Suprapubic skin (tissue), 3 donors: ENCODE data around the gene SPACA7.

ENCODE experiments used
- POLR2A ChIP-seq, 2 donors: fragments of 450-650 bp; IDR thresholded peaks; one replicate each; pipeline ENCODE4 v1.6.1; 2017; ENCODE audit warnings: antibody characterized with exemption in 2 of 2, mild to moderate bottlenecking in 2 of 2, moderate library complexity in 2 of 2
- TF ChIP-seq, protein P1 (sequence below), 2 donors: fragments of 200-600 bp in 1 of 2; fragments of 450-650 bp in 1 of 2; sonication (generic) in 1 of 2; IDR thresholded peaks; one replicate each; pipeline ENCODE4 v1.5.1; 2016 to 2019; ENCODE audit warnings: antibody characterized with exemption in 2 of 2, mild to moderate bottlenecking in 1 of 2, moderate library complexity in 1 of 2

DNA sequence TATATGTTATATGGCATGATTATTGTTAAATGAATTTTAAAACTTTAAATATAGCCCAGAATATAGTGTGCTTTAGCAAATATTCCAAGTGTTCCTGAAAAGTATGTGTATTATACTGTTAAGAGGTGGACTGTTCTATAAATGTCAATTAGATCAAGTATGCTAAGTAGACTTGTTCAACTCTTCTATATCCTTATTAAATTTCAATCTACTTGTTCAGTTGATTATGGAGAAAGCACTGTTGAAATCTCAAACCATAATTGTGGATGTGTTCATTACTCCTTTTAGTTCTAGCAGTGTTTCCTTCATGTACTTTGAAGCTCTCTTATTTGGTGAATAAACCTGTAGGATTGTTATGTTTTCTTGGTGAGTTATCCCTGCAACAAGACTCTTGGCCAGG, 52.5 kb downstream of the SPACA7 start:
- no peak for TF ChIP-seq POLR2A (IDR thresholded peaks at IDR 0.05)
- TF ChIP-seq, protein P1, sequence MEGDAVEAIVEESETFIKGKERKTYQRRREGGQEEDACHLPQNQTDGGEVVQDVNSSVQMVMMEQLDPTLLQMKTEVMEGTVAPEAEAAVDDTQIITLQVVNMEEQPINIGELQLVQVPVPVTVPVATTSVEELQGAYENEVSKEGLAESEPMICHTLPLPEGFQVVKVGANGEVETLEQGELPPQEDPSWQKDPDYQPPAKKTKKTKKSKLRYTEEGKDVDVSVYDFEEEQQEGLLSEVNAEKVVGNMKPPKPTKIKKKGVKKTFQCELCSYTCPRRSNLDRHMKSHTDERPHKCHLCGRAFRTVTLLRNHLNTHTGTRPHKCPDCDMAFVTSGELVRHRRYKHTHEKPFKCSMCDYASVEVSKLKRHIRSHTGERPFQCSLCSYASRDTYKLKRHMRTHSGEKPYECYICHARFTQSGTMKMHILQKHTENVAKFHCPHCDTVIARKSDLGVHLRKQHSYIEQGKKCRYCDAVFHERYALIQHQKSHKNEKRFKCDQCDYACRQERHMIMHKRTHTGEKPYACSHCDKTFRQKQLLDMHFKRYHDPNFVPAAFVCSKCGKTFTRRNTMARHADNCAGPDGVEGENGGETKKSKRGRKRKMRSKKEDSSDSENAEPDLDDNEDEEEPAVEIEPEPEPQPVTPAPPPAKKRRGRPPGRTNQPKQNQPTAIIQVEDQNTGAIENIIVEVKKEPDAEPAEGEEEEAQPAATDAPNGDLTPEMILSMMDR (IDR thresholded peaks at IDR 0.05): no peak
